ENCODE measurements around the gene STK32B.
"Not testable (repeated sequence)": the region's sequence is repeated elsewhere in the genome, so short reads cannot be mapped to it uniquely, and the experiment has no call there.

STK32B gene

GRCh38 chr4:5030927-5031326 is 20.4 kb upstream of the STK32B start:
- DNase-seq: no peak

GRCh38 chr4:5032813-5033212 is 18.5 kb upstream of the STK32B start:
- no peak for DNase-seq

GRCh38 chr4:5033281-5033841 is 17.9 kb upstream of the STK32B start:
- DNase-seq: no peak

GRCh38 chr4:5034206-5034605 is 17.1 kb upstream of the STK32B start:
- no peak for DNase-seq

GRCh38 chr4:5036239-5036638 is 15.0 kb upstream of the STK32B start:
- no peak for DNase-seq

- no peak for DNase-seq
Measured at GRCh38 chr4:5037553-5038551, 13.4 kb upstream of the STK32B start.

GRCh38 chr4:5039800-5040199 is 11.5 kb upstream of the STK32B start:
- DNase-seq: no peak

GRCh38 chr4:5040856-5041620 is 10.2 kb upstream of the STK32B start:
- no peak for DNase-seq

GRCh38 chr4:5041699-5042098 is 9.6 kb upstream of the STK32B start:
- DNase-seq: no peak

- DNase-seq: no peak
Measured at GRCh38 chr4:5043579-5043978, 7.7 kb upstream of the STK32B start.

- no peak for DNase-seq
Measured at GRCh38 chr4:5044341-5044740, 6.9 kb upstream of the STK32B start.

GRCh38 chr4:5045097-5045496 is 6.2 kb upstream of the STK32B start:
- no peak for DNase-seq

GRCh38 chr4:5048721-5049120 is 2.6 kb upstream of the STK32B start:
- no peak for DNase-seq

- peak; percentile 17 for DNase-seq
Measured at GRCh38 chr4:5050520-5051277, 581 bp upstream of the STK32B start.

- peak; percentile 2 for DNase-seq
Measured at GRCh38 chr4:5052204-5052702, 973 bp downstream of the STK32B start.

- no peak for DNase-seq
Measured at GRCh38 chr4:5052726-5053425, 1.6 kb downstream of the STK32B start.

GRCh38 chr4:5054532-5054931 is 3.3 kb downstream of the STK32B start:
- peak; percentile 12 for DNase-seq

GRCh38 chr4:5055411-5055810 is 4.1 kb downstream of the STK32B start:
- DNase-seq: no peak

- no peak for DNase-seq
Measured at GRCh38 chr4:5066101-5066500, 14.8 kb downstream of the STK32B start.

GRCh38 chr4:5066968-5067367 is 15.7 kb downstream of the STK32B start:
- DNase-seq: not testable (repeated sequence)

GRCh38 chr4:5067908-5068307 is 16.6 kb downstream of the STK32B start:
- no peak for DNase-seq

- no peak for DNase-seq
Measured at GRCh38 chr4:5069901-5070300, 18.6 kb downstream of the STK32B start.

Data from DMS79 treated with DMSO at 0.1 percent for 48 hours (cell line).